ENCODE results near the gene RHEX.

GRCh38 chr1:206080026-206080820, 27.2 kb downstream of the RHEX start:
- TF ChIP-seq CTCF (IDR thresholded peaks at IDR 0.05) = no peak
- TF ChIP-seq EZH2phosphoT487 (IDR thresholded peaks at IDR 0.05) = no peak

Measured in neural progenitor cell (in vitro differentiated cells).